Subcutaneous adipose tissue (tissue), 4 donors: ENCODE measurements around the gene CASD1. TPM values are rescaled to one million over a fixed set of nuclear protein-coding genes. Genes with fewer than 3 reads are reported as not detected.

ENCODE experiments used
- CTCF ChIP-seq: fragments of 450-650 bp; IDR thresholded peaks from one replicate; pipeline ENCODE4 v1.5.1; 2016; ENCODE audit warnings: low read depth, mild to moderate bottlenecking, control low read depth, antibody characterized with exemption, moderate library complexity
- small RNA-seq: library from RNA; depleted of rRNA; stranded (forward); fragments of <200 nt; gene quantifications from one replicate; pipeline ENCODE3, GENCODE V24; 2016
- total RNA-seq, 4 donors: library from RNA; depleted of rRNA; stranded (reverse); fragments of >200 nt; gene quantifications; one replicate each; pipeline ENCODE4 v1.1.0, GENCODE V29; 2016

CASD1 gene
- total RNA-seq, 4 donors from 2014 or later, result 20.7 to 34.1 (median 23.2) TPM

GRCh38 chr7:94595717-94596116, 86.1 kb downstream of the CASD1 start:
- no peak for TF ChIP-seq CTCF

GRCh38 chr7:94600267-94600666, 90.7 kb downstream of the CASD1 start:
- TF ChIP-seq CTCF, result no peak

- TF ChIP-seq CTCF, result no peak
These were observed 92.6 kb downstream of the CASD1 start for GRCh38 chr7:94602181-94602580.

- no peak for TF ChIP-seq CTCF
These were observed 95.4 kb downstream of the CASD1 start for GRCh38 chr7:94605031-94605430.

Small RNA genes lying within 50 kb of the gene (small RNA-seq; reads per million reads assigned to genes)
- gene RNU6-1328P, result not detected

Other genes with a start within 250 kb of the CASD1 start
- gene COL1A2, start 114.9 kb upstream of the CASD1 start, total RNA-seq, result 100 to 1,000 TPM; 109 to 374 (median 242) TPM
- gene SGCE, start 146.3 kb downstream of the CASD1 start, total RNA-seq, result 100 to 1,000 TPM in 3 of 4 donors, 10 to 100 TPM in 1; 59.3 to 123 (median 108) TPM